ENCODE data around the gene STXBP5.

Gene STXBP5

DNA sequence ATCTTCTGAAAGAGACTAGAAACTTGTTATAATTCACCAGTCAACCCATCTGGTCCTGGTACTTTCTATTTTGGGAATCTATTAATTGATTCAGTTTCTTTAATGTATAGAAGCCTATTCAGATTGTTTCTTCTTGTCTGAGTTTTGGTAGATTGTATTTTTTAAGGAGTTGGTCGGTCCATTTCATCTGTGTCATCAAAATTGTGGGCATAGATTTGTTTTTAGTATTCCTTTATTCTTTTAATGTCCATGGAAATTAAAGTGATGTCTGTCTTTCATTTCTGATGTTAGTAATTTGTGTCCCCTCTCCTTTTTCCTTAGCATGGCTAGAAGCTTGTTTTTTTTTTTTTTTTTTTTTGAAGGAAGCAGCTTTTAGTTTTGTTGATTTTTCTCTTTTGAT, 15.2 kb downstream of the STXBP5 start:
- no peaks in the 10 kb centered on the region for H3K27me3 ChIP-seq (ENCODE audit: control insufficient read depth, low read length)
- TF ChIP-seq, protein P1, sequence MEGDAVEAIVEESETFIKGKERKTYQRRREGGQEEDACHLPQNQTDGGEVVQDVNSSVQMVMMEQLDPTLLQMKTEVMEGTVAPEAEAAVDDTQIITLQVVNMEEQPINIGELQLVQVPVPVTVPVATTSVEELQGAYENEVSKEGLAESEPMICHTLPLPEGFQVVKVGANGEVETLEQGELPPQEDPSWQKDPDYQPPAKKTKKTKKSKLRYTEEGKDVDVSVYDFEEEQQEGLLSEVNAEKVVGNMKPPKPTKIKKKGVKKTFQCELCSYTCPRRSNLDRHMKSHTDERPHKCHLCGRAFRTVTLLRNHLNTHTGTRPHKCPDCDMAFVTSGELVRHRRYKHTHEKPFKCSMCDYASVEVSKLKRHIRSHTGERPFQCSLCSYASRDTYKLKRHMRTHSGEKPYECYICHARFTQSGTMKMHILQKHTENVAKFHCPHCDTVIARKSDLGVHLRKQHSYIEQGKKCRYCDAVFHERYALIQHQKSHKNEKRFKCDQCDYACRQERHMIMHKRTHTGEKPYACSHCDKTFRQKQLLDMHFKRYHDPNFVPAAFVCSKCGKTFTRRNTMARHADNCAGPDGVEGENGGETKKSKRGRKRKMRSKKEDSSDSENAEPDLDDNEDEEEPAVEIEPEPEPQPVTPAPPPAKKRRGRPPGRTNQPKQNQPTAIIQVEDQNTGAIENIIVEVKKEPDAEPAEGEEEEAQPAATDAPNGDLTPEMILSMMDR (IDR thresholded peaks at IDR 0.05; ENCODE audit: low read depth, low read length, poor library complexity, severe bottlenecking), result no peak
- no peak for TF ChIP-seq EZH2phosphoT487 (IDR thresholded peaks at IDR 0.05; ENCODE audit: borderline replicate concordance, low read length)
- H3K36me3 ChIP-seq (ENCODE audit: control insufficient read depth, low read length), result peaks cover 12% of the 10 kb centered on the region
- H3K9me3 ChIP-seq (ENCODE audit: control insufficient read depth, insufficient read depth, low read length), result no peaks in the 10 kb centered on the region
- no peaks in the 10 kb centered on the region for H3F3A ChIP-seq (ENCODE audit: control insufficient read depth, insufficient read depth)
- no peak overlapping the region for H3K27ac ChIP-seq (ENCODE audit: low read depth, low read length)
- no peak overlapping the region for H3K4me2 ChIP-seq (ENCODE audit: low read length)
- H3K4me3 ChIP-seq (ENCODE audit: low read length), result no peak overlapping the region
- peaks cover 25% of the 10 kb centered on the region for H3K79me2 ChIP-seq (ENCODE audit: control insufficient read depth, low read length)
- H3K9me2 ChIP-seq (replicated peaks; ENCODE audit: control insufficient read depth, low read length), result no peaks in the 10 kb centered on the region
- H3K4me1 ChIP-seq (ENCODE audit: control insufficient read depth, low read length), result 0 out of 2 replicates have a peak, but pooled peaks cover 3% of the 10 kb centered on the region
- H4K20me1 ChIP-seq (ENCODE audit: control insufficient read depth, insufficient read depth, low read depth, low read length), result no peaks in the 10 kb centered on the region

DNA sequence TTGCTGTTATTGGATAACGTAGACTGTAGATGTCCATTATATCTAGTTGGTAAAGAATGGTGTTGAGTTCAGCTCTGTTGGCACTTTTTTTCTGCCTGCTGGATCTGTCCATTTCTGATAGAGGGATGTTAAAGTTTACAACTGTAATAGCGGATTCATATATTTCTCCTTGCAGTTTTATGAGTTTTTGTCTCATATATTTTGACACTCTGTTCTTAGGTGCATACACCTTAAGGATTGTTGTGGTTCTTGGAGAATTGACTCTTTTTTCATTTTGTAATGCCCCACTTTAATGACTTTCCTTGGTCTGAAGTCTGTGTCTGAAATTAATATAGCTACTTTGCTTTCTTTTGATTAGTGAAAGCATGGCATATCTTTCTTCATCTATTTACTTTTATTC, 16.1 kb downstream of the STXBP5 start:
- Histone ChIP-seq H3K9me3 (ENCODE audit: control insufficient read depth, insufficient read depth, low read length) (no peaks in the 10 kb centered on the region), H3K27ac (ENCODE audit: low read depth, low read length) (no peak overlapping the region), H3K36me3 (ENCODE audit: control insufficient read depth, low read length) (peaks cover 12% of the 10 kb centered on the region), H3K4me3 (ENCODE audit: low read length) (no peak overlapping the region), H3K79me2 (ENCODE audit: control insufficient read depth, low read length) (peaks cover 23% of the 10 kb centered on the region), H3K4me1 (ENCODE audit: control insufficient read depth, low read length) (0 out of 2 replicates have a peak, but pooled peaks cover 3% of the 10 kb centered on the region), H3K27me3 (ENCODE audit: control insufficient read depth, low read length) (no peaks in the 10 kb centered on the region), H4K20me1 (ENCODE audit: control insufficient read depth, insufficient read depth, low read depth, low read length) (no peaks in the 10 kb centered on the region), H3F3A (ENCODE audit: control insufficient read depth, insufficient read depth) (no peaks in the 10 kb centered on the region), H3K4me2 (ENCODE audit: low read length) (no peak overlapping the region), H3K9me2 (replicated peaks; ENCODE audit: control insufficient read depth, low read length) (no peaks in the 10 kb centered on the region)
- TF ChIP-seq, protein P1 (IDR thresholded peaks at IDR 0.05; ENCODE audit: low read depth, low read length, poor library complexity, severe bottlenecking), result no peak
- no peak for TF ChIP-seq EZH2phosphoT487 (IDR thresholded peaks at IDR 0.05; ENCODE audit: borderline replicate concordance, low read length)

DNA sequence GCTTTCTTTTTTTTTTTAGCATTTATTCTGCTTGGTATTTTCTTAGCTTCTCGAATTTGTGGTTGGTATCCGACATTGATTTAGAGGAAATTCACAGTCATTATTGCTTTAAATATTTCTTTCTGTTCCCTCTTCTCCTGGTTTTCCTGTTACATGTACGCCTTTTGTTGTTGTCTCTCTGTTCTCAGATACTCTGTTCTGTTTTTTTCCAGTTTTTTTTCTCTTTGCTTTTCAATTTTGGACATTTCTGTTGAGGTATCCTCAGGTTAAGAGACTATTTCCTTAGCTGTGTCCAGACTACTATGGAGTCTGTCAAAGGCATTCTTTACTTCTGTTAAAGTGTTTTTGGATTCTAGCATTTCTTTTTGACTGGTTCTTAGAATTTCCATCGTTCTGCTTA, 17.5 kb downstream of the STXBP5 start:
- Histone ChIP-seq H3K27me3 (ENCODE audit: control insufficient read depth, low read length) (no peaks in the 10 kb centered on the region), H3F3A (ENCODE audit: control insufficient read depth, insufficient read depth) (no peaks in the 10 kb centered on the region), H3K9me2 (replicated peaks; ENCODE audit: control insufficient read depth, low read length) (no peaks in the 10 kb centered on the region), H3K4me3 (ENCODE audit: low read length) (no peak overlapping the region), H3K27ac (ENCODE audit: low read depth, low read length) (no peak overlapping the region), H3K9me3 (ENCODE audit: control insufficient read depth, insufficient read depth, low read length) (no peaks in the 10 kb centered on the region), H3K79me2 (ENCODE audit: control insufficient read depth, low read length) (peaks cover 23% of the 10 kb centered on the region), H4K20me1 (ENCODE audit: control insufficient read depth, insufficient read depth, low read depth, low read length) (no peaks in the 10 kb centered on the region), H3K4me2 (ENCODE audit: low read length) (no peak overlapping the region), H3K36me3 (ENCODE audit: control insufficient read depth, low read length) (peaks cover 15% of the 10 kb centered on the region), H3K4me1 (ENCODE audit: control insufficient read depth, low read length) (0 out of 2 replicates have a peak, but pooled peaks cover 3% of the 10 kb centered on the region)
- TF ChIP-seq, protein P1 (IDR thresholded peaks at IDR 0.05; ENCODE audit: low read depth, low read length, poor library complexity, severe bottlenecking), result no peak
- no peak for TF ChIP-seq EZH2phosphoT487 (IDR thresholded peaks at IDR 0.05; ENCODE audit: borderline replicate concordance, low read length)

Data from DOHH2 (cell line).